ENCODE results near the gene PCIF1.
"Not testable (repeated sequence)": the region's sequence is repeated elsewhere in the genome, so short reads cannot be mapped to it uniquely, and the experiment has no call there.

Gene PCIF1

GRCh38 chr20:45968801-45969711, 34.6 kb downstream of the PCIF1 start:
- no peak for DNase-seq

GRCh38 chr20:45969712-45970634, 35.5 kb downstream of the PCIF1 start:
- no peak for DNase-seq

GRCh38 chr20:45970646-45971424, 36.4 kb downstream of the PCIF1 start:
- no peak for DNase-seq

- DNase-seq, result no peak
These were observed 36.9 kb downstream of the PCIF1 start for GRCh38 chr20:45971425-45971674.

- peak; percentile 95 for DNase-seq
These were observed 37.4 kb downstream of the PCIF1 start, which contains the start of gene ZNF335 for GRCh38 chr20:45971675-45972499. Gene ZNF335 (minus strand): TSS chr20:45972203. CDS start chr20:45971410, 793 bp downstream.

- no peak for DNase-seq
These were observed 38.2 kb downstream of the PCIF1 start for GRCh38 chr20:45972500-45973183.

GRCh38 chr20:45974896-45975565, 40.5 kb downstream of the PCIF1 start:
- no peak for DNase-seq

GRCh38 chr20:45975686-45976085, 41.2 kb downstream of the PCIF1 start:
- no peak for DNase-seq

- DNase-seq, result no peak
These were observed 41.6 kb downstream of the PCIF1 start for GRCh38 chr20:45976086-45976485.

GRCh38 chr20:45981261-45981660, 46.8 kb downstream of the PCIF1 start:
- DNase-seq, result no peak

- DNase-seq, result no peak
These were observed 48.8 kb downstream of the PCIF1 start for GRCh38 chr20:45983279-45983743.

GRCh38 chr20:45985573-45985972, 51.1 kb downstream of the PCIF1 start:
- DNase-seq, result no peak

- peak; percentile 78 for DNase-seq
These were observed 52.8 kb downstream of the PCIF1 start for GRCh38 chr20:45987108-45987780.

- not testable (repeated sequence) for DNase-seq
These were observed 54.3 kb downstream of the PCIF1 start for GRCh38 chr20:45988830-45989229.

- no peak for DNase-seq
These were observed 57.1 kb downstream of the PCIF1 start for GRCh38 chr20:45991616-45992015.

GRCh38 chr20:45993197-45993951, 58.9 kb downstream of the PCIF1 start:
- DNase-seq, result no peak

- no peak for DNase-seq
These were observed 60.4 kb downstream of the PCIF1 start for GRCh38 chr20:45994761-45995493.

- DNase-seq, result not testable (repeated sequence)
These were observed 61.1 kb downstream of the PCIF1 start for GRCh38 chr20:45995495-45996097.

Measured in activated CD8-positive, alpha-beta memory T cell treated with anti-CD3 and anti-CD28 coated beads, Interleukin-2, amount 50 U/mL, for 4 hours (primary cell).